Astrocyte (in vitro differentiated cells and primary cell): ENCODE measurements around the gene ARRB1. TPM values are rescaled to one million over a fixed set of nuclear protein-coding genes. Genes with fewer than 3 reads are reported as not detected.

Experiments
- DNase-seq: peaks from one replicate; pipeline ENCODE4 v3.0.0-alpha.2; 2010; ENCODE audit warnings: low read depth
- FAIRE-seq: peaks from 2 replicates; lab custom pipeline; 2011; peaks lifted over from hg19 to GRCh38; lab: Jason Lieb, UNC
- H2AFZ ChIP-seq: 2 replicates; pipeline ENCODE4 v1.6.0; 2012; ENCODE audit warnings: low read depth, low read length, inconsistent platforms
- H3K27ac ChIP-seq: 2 replicates; pipeline ENCODE4 v1.5.1; 2011; ENCODE audit warnings: low read depth, low read length, inconsistent platforms
- H3K27me3 ChIP-seq: 2 replicates; pipeline ENCODE4 v1.6.0; 2011; ENCODE audit warnings: low read length, inconsistent platforms; ENCODE audit not compliant: insufficient read depth
- H3K36me3 ChIP-seq: 2 replicates; pipeline ENCODE4 v1.5.1; 2011; ENCODE audit warnings: low read length, inconsistent platforms; ENCODE audit not compliant: insufficient read depth
- H3K4me1 ChIP-seq: 2 replicates; pipeline ENCODE4 v1.5.1; 2011; ENCODE audit warnings: low read length, inconsistent platforms; ENCODE audit not compliant: insufficient read depth
- H3K4me2 ChIP-seq: 2 replicates; pipeline ENCODE4 v1.6.0; 2012; ENCODE audit warnings: low read length, inconsistent platforms
- H3K4me3 ChIP-seq: 2 replicates; pipeline ENCODE4 v1.5.1; 2011; ENCODE audit warnings: low read depth, mild to moderate bottlenecking, low read length, inconsistent platforms; ENCODE audit not compliant: insufficient read depth
- H3K79me2 ChIP-seq: 2 replicates; pipeline ENCODE4 v1.6.0; 2012; ENCODE audit warnings: mild to moderate bottlenecking, low read length, inconsistent platforms; ENCODE audit not compliant: insufficient read depth
- H3K9ac ChIP-seq: 2 replicates; pipeline ENCODE4 v1.6.0; 2012; ENCODE audit warnings: mild to moderate bottlenecking, low read length, inconsistent platforms
- H3K9me3 ChIP-seq: 2 replicates; pipeline ENCODE4 v1.5.1; 2012; ENCODE audit warnings: low read depth, mild to moderate bottlenecking, low read length, inconsistent platforms; ENCODE audit not compliant: insufficient read depth
- H4K20me1 ChIP-seq: 2 replicates; pipeline ENCODE4 v1.6.0; 2012; ENCODE audit warnings: low read length, inconsistent platforms; ENCODE audit not compliant: insufficient read depth
- H3K27ac Mint-ChIP-seq: one replicate; pipeline ENCODE4 v1.8.0; 2021; ENCODE audit warnings: mild to moderate bottlenecking, mixed read lengths; ENCODE audit not compliant: unreplicated experiment
- H3K27me3 Mint-ChIP-seq: one replicate; pipeline ENCODE4 v1.8.0; 2021; ENCODE audit warnings: low read depth, mixed read lengths; ENCODE audit not compliant: unreplicated experiment
- H3K36me3 Mint-ChIP-seq: one replicate; pipeline ENCODE4 v1.8.0; 2021; ENCODE audit warnings: low read depth, mixed read lengths; ENCODE audit not compliant: unreplicated experiment
- H3K4me1 Mint-ChIP-seq: one replicate; pipeline ENCODE4 v1.8.0; 2021; ENCODE audit warnings: low read depth, mixed read lengths; ENCODE audit not compliant: unreplicated experiment
- H3K4me3 Mint-ChIP-seq: one replicate; pipeline ENCODE4 v1.8.0; 2021; ENCODE audit warnings: mild to moderate bottlenecking, moderate library complexity, mixed read lengths; ENCODE audit not compliant: unreplicated experiment
- H3K9me3 Mint-ChIP-seq: one replicate; pipeline ENCODE4 v1.8.0; 2021; ENCODE audit warnings: mild to moderate bottlenecking, mixed read lengths; ENCODE audit not compliant: unreplicated experiment
- CTCF ChIP-seq: IDR thresholded peaks from 2 replicates; pipeline ENCODE4 v1.5.1; 2011; ENCODE audit warnings: low read depth, mild to moderate bottlenecking, inconsistent platforms, low read length, moderate library complexity; ENCODE audit not compliant: insufficient read depth
- EZH2 ChIP-seq: IDR thresholded peaks from 2 replicates; pipeline ENCODE4 v1.6.1; 2012; ENCODE audit warnings: mild to moderate bottlenecking, low read length, inconsistent platforms; ENCODE audit not compliant: insufficient read depth
- total RNA-seq: library from RNA; stranded (reverse); gene quantifications from 2 replicates; pipeline ENCODE4 v1.2.1, GENCODE V29; 2021

Gene ARRB1
- total RNA-seq, 1 donor from 2014 or later, result 28.5 TPM

GRCh38 chr11:75241036-75241905, 110.2 kb downstream of the ARRB1 start:
- FAIRE-seq (no peak), DNase-seq (peak; percentile 56)
- H3K9ac ChIP-seq, result no peak overlapping the region
- Mint-ChIP-seq H3K4me3 (peak overlapping the region; percentile 62), H3K9me3 (no peaks in the 10 kb centered on the region), H3K27ac (no peak overlapping the region), H3K4me1 (peaks cover under 1% of the 10 kb centered on the region), H3K36me3 (no peaks in the 10 kb centered on the region), H3K27me3 (peaks cover 66% of the 10 kb centered on the region)
- TF ChIP-seq CTCF, result peak; percentile 53
- TF ChIP-seq EZH2, result peak; percentile 22
- peak overlapping the region; percentile 53 for H3K4me3 ChIP-seq
- no peaks in the 10 kb centered on the region for H3K79me2 ChIP-seq
- peaks cover 3% of the 10 kb centered on the region for H3K4me1 ChIP-seq
- H3K4me2 ChIP-seq, result peak overlapping the region; percentile 89
- H2AFZ ChIP-seq, result peak overlapping the region; percentile 84
- peaks cover 58% of the 10 kb centered on the region for H3K27me3 ChIP-seq
- no peaks in the 10 kb centered on the region for H4K20me1 ChIP-seq
- no peak overlapping the region for H3K27ac ChIP-seq
- H3K36me3 ChIP-seq, result no peaks in the 10 kb centered on the region
- no peaks in the 10 kb centered on the region for H3K9me3 ChIP-seq

GRCh38 chr11:75240311-75241035, 111.0 kb downstream of the ARRB1 start, which contains the start of gene TPBGL:
TSS of gene TPBGL (plus strand) at chr11:75240774. CDS start at chr11:75241050, 276 bp downstream.
- no peak within 1 kb of the TSS for H3K27ac ChIP-seq
- TF ChIP-seq CTCF (no peak), EZH2 (peak; percentile 84)
- peak within 1 kb of the TSS; percentile 89 for H3K4me2 ChIP-seq
- Mint-ChIP-seq H3K36me3 (no peaks in the 10 kb centered on the region), H3K27ac (no peak within 1 kb of the TSS), H3K4me3 (peak within 1 kb of the TSS; percentile 67), H3K9me3 (no peaks in the 10 kb centered on the region), H3K27me3 (peaks cover 61% of the 10 kb centered on the region), H3K4me1 (peaks cover 8% of the 10 kb centered on the region)
- H3K4me3 ChIP-seq, result peak within 1 kb of the TSS; percentile 53
- H4K20me1 ChIP-seq, result no peaks in the 10 kb centered on the region
- H3K79me2 ChIP-seq, result no peaks in the 10 kb centered on the region
- no peaks in the 10 kb centered on the region for H3K36me3 ChIP-seq
- H3K9me3 ChIP-seq, result no peaks in the 10 kb centered on the region
- H3K27me3 ChIP-seq, result peaks cover 52% of the 10 kb centered on the region
- peaks cover 3% of the 10 kb centered on the region for H3K4me1 ChIP-seq
- peak within 1 kb of the TSS; percentile 84 for H2AFZ ChIP-seq
- no peak for FAIRE-seq
- no peak for DNase-seq
- no peak within 1 kb of the TSS for H3K9ac ChIP-seq
